NCI-H510A (cell line): ENCODE data around the gene SDE2.
"Not testable (repeated sequence)": the region's sequence is repeated elsewhere in the genome, so short reads cannot be mapped to it uniquely, and the experiment has no call there.

Experiments used
- DNase-seq: peaks from one replicate; lab custom pipeline; 2025; lab: John Stamatoyannopoulos, UW

Gene SDE2

GRCh38 chr1:225941942-225942222, 57.3 kb downstream of the SDE2 start:
- no peak for DNase-seq

GRCh38 chr1:225941187-225941941, 57.8 kb downstream of the SDE2 start, which contains the start of gene LEFTY2:
Gene LEFTY2, minus strand, starts transcription at chr1:225941220. Its CDS starts 80 bp downstream, at chr1:225941140.
- DNase-seq: no peak

- no peak for DNase-seq
Measured at GRCh38 chr1:225940385-225941151, 58.6 kb downstream of the SDE2 start.

- DNase-seq: not testable (repeated sequence)
Measured at GRCh38 chr1:225939939-225940310, 59.2 kb downstream of the SDE2 start.

- not testable (repeated sequence) for DNase-seq
Measured at GRCh38 chr1:225939097-225939938, 59.8 kb downstream of the SDE2 start.

- DNase-seq: peak; percentile 17
Measured at GRCh38 chr1:225937048-225937968, 61.8 kb downstream of the SDE2 start.

- DNase-seq: no peak
Measured at GRCh38 chr1:225936523-225936922, 62.6 kb downstream of the SDE2 start.

GRCh38 chr1:225936086-225936485, 63.1 kb downstream of the SDE2 start:
- not testable (repeated sequence) for DNase-seq

- DNase-seq: no peak
Measured at GRCh38 chr1:225934711-225935110, 64.4 kb downstream of the SDE2 start.

- no peak for DNase-seq
Measured at GRCh38 chr1:225933072-225933471, 66.1 kb downstream of the SDE2 start.
